ENCODE measurements around the gene ETHE1.

ETHE1 gene

GRCh38 chr19:43461303-43461702 is 65.7 kb downstream of the ETHE1 start:
- H3K4me3 ChIP-seq (ENCODE audit: low read length): no peak overlapping the region
- no peak for DNase-seq (ENCODE audit: low read depth)
- no peak for TF ChIP-seq CTCF (conservative IDR thresholded peaks at IDR 0.05; ENCODE audit: low read length)

- no peak for DNase-seq (ENCODE audit: low read depth)
- no peak for TF ChIP-seq CTCF (conservative IDR thresholded peaks at IDR 0.05; ENCODE audit: low read length)
- no peak overlapping the region for H3K4me3 ChIP-seq (ENCODE audit: low read length)
Observed at GRCh38 chr19:43460362-43461016, 66.5 kb downstream of the ETHE1 start.

GRCh38 chr19:43457809-43458208 is 69.2 kb downstream of the ETHE1 start:
- no peak overlapping the region for H3K4me3 ChIP-seq (ENCODE audit: low read length)
- no peak for TF ChIP-seq CTCF (conservative IDR thresholded peaks at IDR 0.05; ENCODE audit: low read length)
- no peak for DNase-seq (ENCODE audit: low read depth)

Measured in AG10803 (cell line).